Fibroblast of pulmonary artery (primary cell): ENCODE measurements around the gene HEXIM2.

ENCODE experiments used
- DNase-seq: peaks from one replicate; pipeline ENCODE4 v3.0.0-alpha.2; 2010; ENCODE audit warnings: low read depth
- H3K4me3 ChIP-seq: replicated peaks from 2 replicates; pipeline ENCODE4 v1.5.1; 2011; ENCODE audit warnings: low read depth, mild to moderate bottlenecking, control low read depth, low read length, moderate library complexity
- CTCF ChIP-seq: IDR thresholded peaks from 2 replicates; pipeline ENCODE4 v1.5.1; 2011; ENCODE audit warnings: mild to moderate bottlenecking, control low read depth, low read length, inconsistent platforms; ENCODE audit errors: missing control alignments

The HEXIM2 gene

GRCh38 chr17:45116434-45117016, 45.1 kb upstream of the HEXIM2 start:
- DNase-seq, result no peak
- H3K4me3 ChIP-seq, result no peak overlapping the region
- TF ChIP-seq CTCF, result no peak

GRCh38 chr17:45117334-45117733, 44.3 kb upstream of the HEXIM2 start:
- no peak for DNase-seq
- no peak for TF ChIP-seq CTCF

GRCh38 chr17:45117848-45118646, 43.6 kb upstream of the HEXIM2 start:
- no peak for TF ChIP-seq CTCF
- H3K4me3 ChIP-seq, result no peak overlapping the region
- DNase-seq, result no peak

More at GRCh38 chr17:45117334-45117733, 44.3 kb upstream of the HEXIM2 start:
- H3K4me3 ChIP-seq, result no peak overlapping the region

- no peak overlapping the region for H3K4me3 ChIP-seq
- no peak for DNase-seq
- no peak for TF ChIP-seq CTCF
These were observed 43.0 kb upstream of the HEXIM2 start for GRCh38 chr17:45118691-45119090.

- no peak for DNase-seq
- H3K4me3 ChIP-seq, result no peak overlapping the region
- TF ChIP-seq CTCF, result no peak
These were observed 41.7 kb upstream of the HEXIM2 start for GRCh38 chr17:45119964-45120363.

GRCh38 chr17:45120558-45120957, 41.1 kb upstream of the HEXIM2 start:
- no peak for DNase-seq
- TF ChIP-seq CTCF, result no peak
- H3K4me3 ChIP-seq, result no peak overlapping the region
